ENCODE measurements around the gene ZNF688.
"Not testable (repeated sequence)": the region's sequence is repeated elsewhere in the genome, so short reads cannot be mapped to it uniquely, and the experiment has no call there.

Gene ZNF688

DNA sequence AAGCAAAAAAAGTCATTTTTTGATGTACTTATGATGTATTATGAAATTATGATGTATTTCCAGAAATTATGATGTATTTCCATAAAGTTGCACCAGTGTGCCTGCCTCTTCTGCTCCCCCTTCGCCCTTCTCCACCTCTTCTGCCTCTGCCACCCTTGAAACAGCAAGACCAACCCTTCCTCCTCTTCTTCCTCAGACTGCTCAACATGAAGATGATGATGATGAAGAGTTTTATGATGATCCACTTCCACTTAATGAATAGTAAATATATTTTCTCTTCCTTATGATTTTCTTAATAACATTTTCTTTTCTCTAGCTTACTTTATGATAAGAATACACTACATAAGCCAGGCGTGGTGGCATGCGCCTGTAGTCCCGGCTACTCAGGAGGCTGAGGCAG, 21.4 kb upstream of the ZNF688 start:
- no peaks in the 10 kb centered on the region for H3K79me1 ChIP-seq (ENCODE audit: low read depth, low read length)
- DNase-seq (ENCODE audit: low spot score), result no peak
- no peak overlapping the region for H2BK120ac ChIP-seq (ENCODE audit: low read depth, low read length)
- H2BK12ac ChIP-seq (ENCODE audit: low read length), result no peak overlapping the region
- H2BK15ac ChIP-seq (ENCODE audit: low read length), result no peak overlapping the region
- H3K4me2 ChIP-seq (ENCODE audit: insufficient read depth, low read length, poor library complexity, severe bottlenecking), result no peak overlapping the region
- no peak overlapping the region for H3K4me3 ChIP-seq (ENCODE audit: low read length in 2 of 2)
- no peak overlapping the region for H3K27ac ChIP-seq (replicated peaks; ENCODE audit: low read length)
- H3K9ac ChIP-seq (ENCODE audit: low read depth, low read length, poor library complexity), result no peak overlapping the region
- H3K9me3 ChIP-seq (replicated peaks in 1 of 2; ENCODE audit: control insufficient read depth in 2 of 2, insufficient read depth in 1 of 2, low read depth in 1 of 2, low read length in 2 of 2), result peaks cover 1 to 3% of the 10 kb centered on the region in 2 donors
- no peaks in the 10 kb centered on the region for H3K27me3 ChIP-seq (ENCODE audit: control insufficient read depth in 3 of 3, insufficient read depth in 3 of 3, low read depth in 1 of 3, low read length in 3 of 3)
- no peak overlapping the region for H3K4ac ChIP-seq (ENCODE audit: low read length)
- no peak overlapping the region for H2AFZ ChIP-seq (ENCODE audit: low read length)
- no peak overlapping the region for H3K18ac ChIP-seq (ENCODE audit: low read length)
- no CpG with 5 or more reads among the region's 4 CpGs for WGBS, 2 donors (ENCODE audit: extremely low coverage in 2 of 2, insufficient read length in 2 of 2, insufficient replicate concordance in 1 of 2)
- H3K36me3 ChIP-seq (replicated peaks in 1 of 2; ENCODE audit: control insufficient read depth in 2 of 2, insufficient read depth in 2 of 2, low read length in 2 of 2), result peaks cover 2 to 3% of the 10 kb centered on the region in 2 donors
- H4K91ac ChIP-seq (ENCODE audit: low read depth, low read length, poor library complexity), result no peak overlapping the region
- no peak overlapping the region for H2AK5ac ChIP-seq (ENCODE audit: low read depth, low read length)
- H4K8ac ChIP-seq (ENCODE audit: low read depth, low read length), result no peak overlapping the region
- H3K23ac ChIP-seq (ENCODE audit: low read depth, low read length, poor library complexity), result no peak overlapping the region
- H3K4me1 ChIP-seq (ENCODE audit: control insufficient read depth in 2 of 2, insufficient read depth in 1 of 2, low read depth in 1 of 2, low read length in 2 of 2), result no peaks in the 10 kb centered on the region
- no peak overlapping the region for H3K14ac ChIP-seq (ENCODE audit: low read length)
- H2BK5ac ChIP-seq (ENCODE audit: low read length), result no peak overlapping the region

DNA sequence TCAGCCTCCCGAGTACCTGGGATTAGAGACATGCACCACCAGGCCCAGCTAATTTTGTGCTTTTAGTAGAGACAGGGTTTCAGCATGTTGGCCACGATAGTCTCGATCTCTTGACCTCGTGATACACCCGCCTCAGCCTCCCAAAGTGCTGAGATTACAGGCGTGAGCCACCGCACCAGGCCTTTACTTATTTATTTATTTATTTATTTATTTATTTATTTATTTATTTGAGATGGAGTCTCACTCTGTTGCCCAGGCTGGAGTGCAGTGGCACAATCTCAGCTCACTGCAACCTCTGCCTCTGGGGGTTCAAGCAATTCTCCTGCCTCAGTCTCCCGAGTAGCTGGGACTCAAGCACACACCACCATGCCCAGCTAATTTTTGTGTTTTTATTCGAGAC, 19.4 kb upstream of the ZNF688 start:
- not testable (repeated sequence) for H3K27ac ChIP-seq (replicated peaks; ENCODE audit: low read length); H3K4me3 ChIP-seq (ENCODE audit: low read length in 2 of 2); H2BK120ac ChIP-seq (ENCODE audit: low read depth, low read length); H3K4me2 ChIP-seq (ENCODE audit: insufficient read depth, low read length, poor library complexity, severe bottlenecking); H3K27me3 ChIP-seq (ENCODE audit: control insufficient read depth in 3 of 3, insufficient read depth in 3 of 3, low read depth in 1 of 3, low read length in 3 of 3); H3K9me3 ChIP-seq (replicated peaks in 1 of 2; ENCODE audit: control insufficient read depth in 2 of 2, insufficient read depth in 1 of 2, low read depth in 1 of 2, low read length in 2 of 2); H2BK5ac ChIP-seq (ENCODE audit: low read length); H4K8ac ChIP-seq (ENCODE audit: low read depth, low read length); H3K4ac ChIP-seq (ENCODE audit: low read length); H3K9ac ChIP-seq (ENCODE audit: low read depth, low read length, poor library complexity); H3K18ac ChIP-seq (ENCODE audit: low read length); H3K4me1 ChIP-seq (ENCODE audit: control insufficient read depth in 2 of 2, insufficient read depth in 1 of 2, low read depth in 1 of 2, low read length in 2 of 2); H3K23ac ChIP-seq (ENCODE audit: low read depth, low read length, poor library complexity); H4K91ac ChIP-seq (ENCODE audit: low read depth, low read length, poor library complexity); H2AFZ ChIP-seq (ENCODE audit: low read length); H2BK12ac ChIP-seq (ENCODE audit: low read length); H2AK5ac ChIP-seq (ENCODE audit: low read depth, low read length); H3K79me1 ChIP-seq (ENCODE audit: low read depth, low read length); DNase-seq (ENCODE audit: low spot score); H2BK15ac ChIP-seq (ENCODE audit: low read length); H3K14ac ChIP-seq (ENCODE audit: low read length)
- H3K36me3 ChIP-seq (replicated peaks in 1 of 2; ENCODE audit: control insufficient read depth in 2 of 2, insufficient read depth in 2 of 2, low read length in 2 of 2), result peaks cover 5 to 15% of the 10 kb centered on the region in 2 donors
- WGBS, 2 donors (ENCODE audit: extremely low coverage in 2 of 2, insufficient read length in 2 of 2, insufficient replicate concordance in 1 of 2), result no CpG with 5 or more reads among the region's 9 CpGs

DNA sequence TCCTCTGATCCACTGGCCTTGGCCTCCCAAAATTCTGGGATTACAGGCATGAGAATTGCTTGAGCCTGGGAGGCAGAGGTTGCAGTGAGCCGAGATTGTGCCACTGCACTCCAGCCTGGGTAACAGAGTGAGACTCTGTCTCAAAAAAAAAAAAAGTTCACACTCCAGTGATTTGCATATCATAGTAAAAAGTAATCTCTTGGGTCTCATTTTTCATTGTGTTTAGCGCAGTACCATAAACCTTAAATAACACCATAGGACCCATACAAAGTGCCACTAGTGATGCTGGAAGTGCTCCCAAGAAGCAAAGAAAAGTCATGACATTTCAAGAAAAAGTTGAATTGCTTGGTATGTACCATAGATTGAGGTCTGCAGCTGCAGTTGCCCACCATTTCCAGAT, 18.1 kb upstream of the ZNF688 start:
- H3K9ac ChIP-seq (ENCODE audit: low read depth, low read length, poor library complexity); H2BK15ac ChIP-seq (ENCODE audit: low read length); H3K4ac ChIP-seq (ENCODE audit: low read length); H3K27me3 ChIP-seq (ENCODE audit: control insufficient read depth in 3 of 3, insufficient read depth in 3 of 3, low read depth in 1 of 3, low read length in 3 of 3); H4K8ac ChIP-seq (ENCODE audit: low read depth, low read length); H3K18ac ChIP-seq (ENCODE audit: low read length); H3K23ac ChIP-seq (ENCODE audit: low read depth, low read length, poor library complexity); H3K4me1 ChIP-seq (ENCODE audit: control insufficient read depth in 2 of 2, insufficient read depth in 1 of 2, low read depth in 1 of 2, low read length in 2 of 2); H2BK5ac ChIP-seq (ENCODE audit: low read length); H2BK12ac ChIP-seq (ENCODE audit: low read length); H2AK5ac ChIP-seq (ENCODE audit: low read depth, low read length); H3K4me2 ChIP-seq (ENCODE audit: insufficient read depth, low read length, poor library complexity, severe bottlenecking); H3K4me3 ChIP-seq (ENCODE audit: low read length in 2 of 2); H4K91ac ChIP-seq (ENCODE audit: low read depth, low read length, poor library complexity); H2AFZ ChIP-seq (ENCODE audit: low read length); H3K27ac ChIP-seq (replicated peaks; ENCODE audit: low read length); DNase-seq (ENCODE audit: low spot score); H3K79me1 ChIP-seq (ENCODE audit: low read depth, low read length); H2BK120ac ChIP-seq (ENCODE audit: low read depth, low read length); H3K14ac ChIP-seq (ENCODE audit: low read length); H3K9me3 ChIP-seq (replicated peaks in 1 of 2; ENCODE audit: control insufficient read depth in 2 of 2, insufficient read depth in 1 of 2, low read depth in 1 of 2, low read length in 2 of 2): not testable (repeated sequence)
- WGBS, 2 donors (ENCODE audit: extremely low coverage in 2 of 2, insufficient read length in 2 of 2, insufficient replicate concordance in 1 of 2), result no CpG with 5 or more reads among the region's 2 CpGs
- peaks cover 5 to 15% of the 10 kb centered on the region in 2 donors for H3K36me3 ChIP-seq (replicated peaks in 1 of 2; ENCODE audit: control insufficient read depth in 2 of 2, insufficient read depth in 2 of 2, low read length in 2 of 2)

DNA sequence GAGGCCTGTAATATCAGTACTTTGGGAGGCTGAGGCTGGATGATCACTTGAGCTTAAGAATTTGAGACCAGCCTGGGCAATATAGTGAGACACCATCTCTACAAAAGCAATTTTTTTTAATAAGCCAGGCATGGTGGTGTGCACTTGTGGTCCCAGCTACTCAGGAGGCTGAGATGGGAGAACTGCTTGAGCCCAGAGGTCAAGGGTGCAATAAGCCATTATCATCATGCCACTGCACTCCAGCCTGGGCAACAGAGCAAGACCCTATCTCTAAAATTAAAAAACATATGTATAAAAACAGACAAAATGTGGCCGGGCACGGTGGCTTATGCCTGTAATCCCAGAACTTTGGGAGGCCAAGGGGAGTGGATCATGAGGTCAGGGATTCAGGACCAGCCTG, 17.1 kb upstream of the ZNF688 start:
- H3K9me3 ChIP-seq (replicated peaks in 1 of 2; ENCODE audit: control insufficient read depth in 2 of 2, insufficient read depth in 1 of 2, low read depth in 1 of 2, low read length in 2 of 2), result peaks cover 0 to 1% of the 10 kb centered on the region in 2 donors
- H3K36me3 ChIP-seq (replicated peaks in 1 of 2; ENCODE audit: control insufficient read depth in 2 of 2, insufficient read depth in 2 of 2, low read length in 2 of 2), result peaks cover 4 to 20% of the 10 kb centered on the region in 2 donors
- H3K9ac ChIP-seq (ENCODE audit: low read depth, low read length, poor library complexity), result no peak overlapping the region
- no peak overlapping the region for H3K4me3 ChIP-seq (ENCODE audit: low read length in 2 of 2)
- H3K4ac ChIP-seq (ENCODE audit: low read length), result no peak overlapping the region
- H2BK12ac ChIP-seq (ENCODE audit: low read length), result no peak overlapping the region
- DNase-seq (ENCODE audit: low spot score), result no peak
- no peak overlapping the region for H2BK15ac ChIP-seq (ENCODE audit: low read length)
- no peak overlapping the region for H3K14ac ChIP-seq (ENCODE audit: low read length)
- no peak overlapping the region for H3K18ac ChIP-seq (ENCODE audit: low read length)
- H3K4me1 ChIP-seq (ENCODE audit: control insufficient read depth in 2 of 2, insufficient read depth in 1 of 2, low read depth in 1 of 2, low read length in 2 of 2), result peaks cover 0 to 5% of the 10 kb centered on the region in 2 donors
- H3K27ac ChIP-seq (replicated peaks; ENCODE audit: low read length), result no peak overlapping the region
- no peak overlapping the region for H2BK5ac ChIP-seq (ENCODE audit: low read length)
- no peak overlapping the region for H2BK120ac ChIP-seq (ENCODE audit: low read depth, low read length)
- no peak overlapping the region for H2AFZ ChIP-seq (ENCODE audit: low read length)
- no peak overlapping the region for H3K4me2 ChIP-seq (ENCODE audit: insufficient read depth, low read length, poor library complexity, severe bottlenecking)
- no peak overlapping the region for H2AK5ac ChIP-seq (ENCODE audit: low read depth, low read length)
- no peak overlapping the region for H3K23ac ChIP-seq (ENCODE audit: low read depth, low read length, poor library complexity)
- H3K79me1 ChIP-seq (ENCODE audit: low read depth, low read length), result peaks cover 7% of the 10 kb centered on the region
- no peak overlapping the region for H4K91ac ChIP-seq (ENCODE audit: low read depth, low read length, poor library complexity)
- no peak overlapping the region for H4K8ac ChIP-seq (ENCODE audit: low read depth, low read length)
- no peaks in the 10 kb centered on the region for H3K27me3 ChIP-seq (ENCODE audit: control insufficient read depth in 3 of 3, insufficient read depth in 3 of 3, low read depth in 1 of 3, low read length in 3 of 3)
- no CpG with 5 or more reads among the region's 2 CpGs for WGBS, 2 donors (ENCODE audit: extremely low coverage in 2 of 2, insufficient read length in 2 of 2, insufficient replicate concordance in 1 of 2)
